Retina (tissue), 1 donor: ENCODE results near the gene MAD1L1.

Experiments used
- DNase-seq: peaks from one replicate; pipeline ENCODE4 v3.0.0-alpha.2; 2016

MAD1L1 gene

DNA sequence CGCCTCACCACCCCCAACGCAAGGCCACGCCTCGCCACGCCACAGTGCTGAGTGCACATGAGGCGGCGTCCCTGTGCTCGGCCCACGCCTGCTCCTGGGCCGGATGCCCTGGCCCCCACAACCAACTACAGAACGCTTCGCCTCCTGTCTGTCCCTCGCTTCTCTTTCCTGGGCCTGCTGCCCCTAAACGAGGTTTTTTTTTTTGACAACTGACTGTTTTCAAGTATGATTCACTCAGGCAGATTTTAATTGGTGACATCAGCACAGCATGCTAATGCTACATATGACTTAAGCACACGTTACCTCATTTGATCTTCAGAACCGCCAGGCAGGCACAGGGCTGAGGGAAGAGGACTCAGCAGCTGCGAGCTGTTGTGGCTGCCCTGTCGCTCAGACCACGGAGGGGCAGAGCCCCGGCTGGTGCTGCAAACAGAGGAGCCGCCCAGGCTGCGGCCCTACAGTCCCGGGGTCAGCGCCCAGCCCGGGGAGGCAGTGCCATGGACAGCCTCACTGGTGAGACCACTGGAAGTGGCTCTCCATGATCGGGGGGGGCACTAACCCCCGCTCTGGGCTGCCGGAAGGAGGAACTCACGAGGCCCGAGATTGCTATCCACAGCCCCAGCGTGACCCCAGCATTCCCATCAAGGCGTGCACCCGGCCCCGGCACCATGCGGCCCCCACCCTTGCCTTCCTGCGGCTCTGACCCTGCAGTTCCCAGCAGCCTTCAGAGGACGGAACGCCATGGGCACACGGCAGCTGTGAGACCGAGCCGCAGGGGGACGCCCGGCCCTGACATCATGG lies 212.8 kb downstream of the MAD1L1 start:
- peak; percentile 74 for DNase-seq

GRCh38 chr7:2019461-2019710 lies 213.4 kb downstream of the MAD1L1 start:
- DNase-seq, result no peak

DNA sequence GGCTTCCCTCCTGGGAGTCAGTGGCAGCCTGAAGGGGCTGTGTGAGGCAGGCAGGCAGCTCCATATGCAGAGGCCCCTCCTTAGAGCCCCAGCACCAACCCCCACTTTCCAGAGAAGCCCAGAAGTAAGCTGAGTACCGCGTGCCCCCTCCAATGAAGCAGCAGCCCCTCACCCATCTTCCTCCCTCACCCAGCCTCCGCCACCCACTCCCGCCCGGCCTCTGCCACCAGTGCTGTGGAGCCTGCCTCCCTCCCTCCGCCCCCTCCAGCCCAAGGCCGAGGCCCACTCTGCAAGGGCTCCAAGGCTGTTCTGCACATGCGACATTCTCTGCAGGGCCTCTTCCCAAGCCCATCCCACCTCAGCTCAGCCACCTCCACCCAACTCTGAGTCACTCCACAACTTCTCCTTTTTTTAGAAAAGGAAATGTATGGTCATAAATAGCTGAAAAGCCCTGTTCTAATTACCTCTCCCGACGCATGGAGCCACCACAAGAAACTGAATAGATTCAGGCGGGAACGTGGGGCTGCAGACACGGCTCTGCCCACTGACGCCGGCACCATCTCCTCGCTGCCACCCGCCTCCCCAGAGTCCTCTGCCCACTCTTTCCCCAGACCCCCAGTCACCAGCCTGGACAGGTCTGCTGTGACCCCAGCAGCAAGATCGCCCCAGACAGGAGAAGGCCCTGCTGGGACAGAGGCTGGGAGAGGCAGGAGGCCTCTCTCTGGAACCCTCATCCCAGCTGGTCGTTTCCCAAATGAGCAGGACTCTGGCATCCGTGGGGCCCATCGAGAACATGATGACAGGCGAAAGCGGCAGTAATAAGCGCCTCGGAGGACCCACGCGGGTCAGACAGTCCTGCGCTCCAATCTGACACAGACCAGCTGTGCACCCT lies 213.9 kb downstream of the MAD1L1 start:
- DNase-seq, result no peak

DNA sequence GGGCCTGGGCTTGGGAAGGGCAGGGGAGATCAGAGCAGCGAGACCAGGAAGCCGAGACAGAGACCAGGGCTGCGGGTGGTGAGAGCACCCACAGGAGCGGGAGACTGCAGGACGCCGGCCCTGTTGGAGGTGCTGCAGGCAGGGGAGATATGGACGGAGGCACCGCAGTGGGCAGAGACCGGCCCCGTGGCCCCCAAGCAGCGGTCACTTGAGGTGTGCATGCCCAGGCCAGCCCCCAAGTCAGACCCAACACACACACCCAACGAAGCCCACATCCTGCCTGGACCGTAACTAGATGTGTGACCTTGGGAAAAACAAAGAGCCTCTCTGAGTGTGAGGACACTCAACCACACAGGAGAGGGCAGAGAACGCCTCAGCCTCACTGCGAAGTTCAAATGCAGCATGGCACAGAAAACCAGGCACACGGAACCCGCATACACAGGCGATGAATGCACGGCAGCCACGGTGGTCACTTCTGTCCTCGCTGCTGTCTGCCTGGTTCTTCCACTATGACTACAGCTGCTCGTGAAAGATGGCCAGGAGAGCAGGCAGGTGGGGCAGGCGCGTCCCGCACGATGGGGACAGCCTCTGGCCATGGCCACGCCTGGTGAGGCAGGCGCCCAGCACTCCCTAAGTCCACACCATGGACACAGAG lies 214.7 kb downstream of the MAD1L1 start:
- DNase-seq, result no peak

GRCh38 chr7:2017481-2017891 lies 215.3 kb downstream of the MAD1L1 start:
- no peak for DNase-seq

GRCh38 chr7:2016761-2017480 lies 215.8 kb downstream of the MAD1L1 start:
- no peak for DNase-seq

- DNase-seq, result no peak
Measured at GRCh38 chr7:2016021-2016631, 216.6 kb downstream of the MAD1L1 start.

DNA sequence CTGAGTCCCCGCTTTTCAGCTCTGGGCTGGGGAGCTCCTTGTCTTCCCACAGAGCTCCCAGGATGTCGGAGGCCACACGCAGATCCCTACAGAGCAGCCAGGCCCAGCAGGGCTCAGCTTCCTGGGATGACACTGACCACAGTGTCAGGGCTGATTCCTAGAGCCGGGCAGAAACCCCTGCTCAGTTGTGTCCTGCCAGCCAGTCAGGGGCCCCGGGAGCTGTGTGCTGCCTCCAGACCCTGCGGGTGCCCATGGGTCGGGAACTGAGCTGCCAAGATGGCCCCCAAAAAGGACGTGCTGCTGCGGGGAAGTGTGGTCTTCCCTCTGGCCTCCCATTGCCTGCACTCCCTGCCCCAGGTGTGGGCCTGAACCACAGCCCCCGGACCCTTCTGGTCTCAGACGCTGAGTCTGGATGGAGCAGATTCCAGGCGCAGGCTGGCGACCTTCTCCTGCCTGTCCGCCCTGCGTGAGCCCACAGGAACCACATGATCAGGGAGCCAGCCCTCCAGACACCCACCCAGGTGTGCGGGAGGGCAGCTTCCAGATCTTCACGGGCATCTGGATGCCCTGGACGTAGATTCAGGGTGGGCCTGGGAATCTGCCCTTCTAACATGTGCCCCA lies 217.4 kb downstream of the MAD1L1 start:
- DNase-seq, result no peak

- DNase-seq, result no peak
Measured at GRCh38 chr7:2014391-2015241, 218.1 kb downstream of the MAD1L1 start.

- DNase-seq, result no peak
Measured at GRCh38 chr7:2013381-2014311, 219.1 kb downstream of the MAD1L1 start.

DNA sequence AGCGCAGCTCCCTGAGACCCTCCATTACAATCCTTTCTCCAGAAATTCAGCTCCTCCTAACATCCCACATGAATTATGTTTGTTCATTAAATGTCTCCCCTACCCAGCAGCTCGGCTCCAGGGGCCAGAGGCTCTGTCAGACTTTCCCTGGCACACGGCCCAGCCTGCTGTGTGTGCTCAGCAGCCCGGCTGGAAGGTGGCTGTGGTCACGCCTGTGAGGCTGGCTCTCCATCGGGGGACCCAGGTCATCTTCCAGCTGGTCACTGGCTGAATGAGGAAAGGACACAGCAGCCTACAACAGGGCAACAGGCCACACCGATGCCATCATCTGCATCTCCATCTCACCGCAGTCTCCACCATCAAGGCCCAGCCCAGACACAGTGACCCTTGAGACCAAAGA lies 219.8 kb downstream of the MAD1L1 start:
- DNase-seq, result peak; percentile 23

GRCh38 chr7:2012044-2012900 lies 220.5 kb downstream of the MAD1L1 start:
- DNase-seq, result no peak

GRCh38 chr7:2011266-2012043 lies 221.3 kb downstream of the MAD1L1 start:
- no peak for DNase-seq

DNA sequence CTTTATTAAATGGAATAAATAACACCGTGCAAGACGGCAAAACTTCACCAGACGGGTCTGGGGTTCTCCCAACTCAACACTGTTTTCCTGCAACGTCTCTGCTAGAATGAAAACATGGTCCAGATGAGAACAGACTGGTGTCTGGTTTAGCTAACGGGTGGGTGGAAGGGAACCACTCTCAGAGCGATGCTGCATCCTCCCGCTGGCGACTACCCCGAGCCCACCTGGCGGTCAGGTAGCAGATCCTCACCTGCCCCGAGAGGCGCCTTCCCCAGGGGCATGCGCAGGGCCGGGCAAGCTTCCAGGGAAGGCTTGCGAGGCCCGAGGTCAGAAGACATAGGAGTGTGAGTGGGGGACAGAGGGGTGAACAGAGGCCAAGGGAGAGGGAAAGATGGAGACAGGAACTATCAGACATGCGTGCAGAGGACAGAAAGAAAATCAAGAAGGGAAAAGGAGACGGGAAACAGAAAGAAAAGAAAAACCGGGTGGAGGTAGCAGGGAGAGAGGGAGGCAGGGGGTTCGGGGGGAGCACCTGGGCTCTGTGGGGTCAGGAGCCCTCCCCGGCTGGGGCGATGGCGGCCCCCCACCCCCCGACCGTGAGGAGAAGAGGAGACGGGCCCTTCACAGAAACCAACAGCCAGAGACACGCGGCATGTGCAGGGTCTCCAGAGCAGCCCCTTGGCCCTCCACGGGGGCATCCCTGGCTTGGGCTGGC lies 222.0 kb downstream of the MAD1L1 start:
- no peak for DNase-seq

GRCh38 chr7:2010101-2010500 lies 222.6 kb downstream of the MAD1L1 start:
- no peak for DNase-seq

GRCh38 chr7:2009541-2010001 lies 223.2 kb downstream of the MAD1L1 start:
- DNase-seq, result no peak

- no peak for DNase-seq
Measured at GRCh38 chr7:2008936-2009540, 223.7 kb downstream of the MAD1L1 start.
